ENCODE data around the gene MKNK2.
"Not testable (repeated sequence)": the region's sequence is repeated elsewhere in the genome, so short reads cannot be mapped to it uniquely, and the experiment has no call there.

MKNK2 gene

GRCh38 chr19:2042485-2043250 is 8.4 kb downstream of the MKNK2 start:
- no peak for DNase-seq

GRCh38 chr19:2041683-2042484 is 9.2 kb downstream of the MKNK2 start:
- DNase-seq = peak; percentile 87

GRCh38 chr19:2041433-2041682 is 9.7 kb downstream of the MKNK2 start:
- no peak for DNase-seq

- no peak for DNase-seq
Observed at GRCh38 chr19:2040647-2041432, 10.2 kb downstream of the MKNK2 start.

GRCh38 chr19:2039959-2040646 is 10.9 kb downstream of the MKNK2 start:
- DNase-seq = no peak

- no peak for DNase-seq
Observed at GRCh38 chr19:2039089-2039958, 11.7 kb downstream of the MKNK2 start.

GRCh38 chr19:2038284-2039088 is 12.6 kb downstream of the MKNK2 start:
- no peak for DNase-seq

GRCh38 chr19:2037651-2038255 is 13.3 kb downstream of the MKNK2 start:
- DNase-seq = no peak

GRCh38 chr19:2036424-2036823 is 14.6 kb downstream of the MKNK2 start:
- no peak for DNase-seq

GRCh38 chr19:2035590-2035991 is 15.5 kb downstream of the MKNK2 start:
- DNase-seq = no peak

- DNase-seq = no peak
Observed at GRCh38 chr19:2034729-2035589, 16.1 kb downstream of the MKNK2 start.

- DNase-seq = not testable (repeated sequence)
Observed at GRCh38 chr19:2034253-2034652, 16.8 kb downstream of the MKNK2 start.

GRCh38 chr19:2033825-2034159 is 17.3 kb downstream of the MKNK2 start:
- DNase-seq = no peak

- no peak for DNase-seq
Observed at GRCh38 chr19:2033115-2033824, 17.8 kb downstream of the MKNK2 start.

- peak; percentile 24 for DNase-seq
Observed at GRCh38 chr19:2032296-2032941, 18.6 kb downstream of the MKNK2 start.

- DNase-seq = no peak
Observed at GRCh38 chr19:2027361-2027760, 23.7 kb downstream of the MKNK2 start.

GRCh38 chr19:2026770-2027169 is 24.3 kb downstream of the MKNK2 start:
- DNase-seq = no peak

GRCh38 chr19:2022289-2022688 is 28.8 kb downstream of the MKNK2 start:
- DNase-seq = no peak

Measured in NCI-H2227 treated with DMSO at 0.1 percent for 48 hours (cell line).